Activated CD4-positive, alpha-beta memory T cell treated with anti-CD3 and anti-CD28 coated beads, Interleukin-2, amount 10 ng/mL, durations not matched to agents 7 days and 5 days (primary cell): ENCODE results near the gene KCNV2. TPM values are rescaled to one million over a fixed set of nuclear protein-coding genes. Genes with fewer than 3 reads are reported as not detected.

Experiments
- CTCF ChIA-PET: fragments of 350-600 bp; sonication (Branson Sonifier 250); formaldehyde crosslinking; loops from one replicate; lab custom pipeline; 2021; ENCODE audit warnings: antibody characterized with exemption, inconsistent platforms; lab: Charles Lee
- POLR2A ChIA-PET: fragments of 350-600 bp; sonication (Branson Sonifier 250); formaldehyde crosslinking; loops from one replicate; lab custom pipeline; 2021; ENCODE audit warnings: antibody characterized with exemption; lab: Charles Lee
- DNase-seq: peaks from one replicate; pipeline ENCODE4 v3.0.0-alpha.2; 2020
- H3K27ac Mint-ChIP-seq: one replicate; pipeline ENCODE4 v1.8.0; 2021; ENCODE audit warnings: mild to moderate bottlenecking, mixed read lengths
- H3K27me3 Mint-ChIP-seq: one replicate; pipeline ENCODE4 v1.8.0; 2021; ENCODE audit warnings: mixed read lengths
- H3K36me3 Mint-ChIP-seq: one replicate; pipeline ENCODE4 v1.8.0; 2021; ENCODE audit warnings: low read depth, mixed read lengths
- H3K4me1 Mint-ChIP-seq: one replicate; pipeline ENCODE4 v1.8.0; 2021; ENCODE audit warnings: mixed read lengths
- H3K4me3 Mint-ChIP-seq: one replicate; pipeline ENCODE4 v1.8.0; 2021; ENCODE audit warnings: mild to moderate bottlenecking, mixed read lengths
- H3K9me3 Mint-ChIP-seq: one replicate; pipeline ENCODE4 v1.8.0; 2021; ENCODE audit warnings: mixed read lengths
- total RNA-seq, 2 experiments: library from RNA; stranded (reverse); gene quantifications; one replicate each; pipeline ENCODE4 v1.2.3, GENCODE V29; 2021

Gene KCNV2
- total RNA-seq, 2 experiments from 2014 or later = not detected

- ChIA-PET POLR2A (no interaction called here), CTCF (no interaction called here)
- Mint-ChIP-seq H3K27me3 (no peaks in the 10 kb centered on the region), H3K4me3 (no peak overlapping the region), H3K4me1 (no peaks in the 10 kb centered on the region), H3K9me3 (peaks cover 32% of the 10 kb centered on the region), H3K27ac (no peak overlapping the region), H3K36me3 (peaks cover 91% of the 10 kb centered on the region)
- no peak for DNase-seq
These were observed 61.5 kb downstream of the KCNV2 start for GRCh38 chr9:2778816-2779215.

Other genes with a start within 250 kb of the KCNV2 start
- gene VLDLR, start 95.7 kb upstream of the KCNV2 start, total RNA-seq = 10 to 100 TPM; 17.3 to 17.5 TPM
- 10 to 100 TPM; 39.1 to 41.2 TPM for gene PUM3, start 126.6 kb downstream of the KCNV2 start, total RNA-seq